Caco-2 (cell line): ENCODE data around the gene ALDOB. TPM values are rescaled to one million over a fixed set of nuclear protein-coding genes. Genes with fewer than 3 reads are reported as not detected.

Experiments
- BruUV-seq: library from RNA; stranded (reverse); fragments of 400-500 nt; replicated peaks from 2 replicates; lab custom pipeline; 2021; lab: Mats Ljungman, UMichigan
- CTCF ChIA-PET: fragments of 300-600 bp; sonication (Branson Sonifier 250); formaldehyde crosslinking; loops from one replicate; lab custom pipeline; 2022; ENCODE audit warnings: antibody characterized with exemption; lab: Charles Lee
- POLR2A ChIA-PET: fragments of 300-600 bp; sonication (Branson Sonifier 250); formaldehyde crosslinking; loops from one replicate; lab custom pipeline; 2022; ENCODE audit warnings: antibody characterized with exemption; lab: Charles Lee
- DNase-seq, 2 experiments: peaks; one replicate each; pipeline versions ENCODE4 v3.0.0 to v3.0.0-alpha.2; 2020 to 2022
- H3K27me3 ChIP-seq: replicated peaks from 2 replicates; pipeline ENCODE4 v1.6.0; 2011; ENCODE audit warnings: low read length; ENCODE audit not compliant: control insufficient read depth, insufficient read depth
- H3K36me3 ChIP-seq: 2 replicates; pipeline ENCODE4 v1.5.1; 2011; ENCODE audit warnings: low read length; ENCODE audit not compliant: control insufficient read depth, insufficient read depth
- H3K4me1 ChIP-seq: fragments of 250-450 bp; sonication (Bioruptor Pico); 2 replicates; pipeline ENCODE4 v1.5.1; 2020; ENCODE audit warnings: mild to moderate bottlenecking
- H3K4me3 ChIP-seq: 2 replicates; pipeline ENCODE4 v1.5.1; 2011; ENCODE audit warnings: low read depth, mild to moderate bottlenecking, control low read depth, low read length
- H3K9me3 ChIP-seq: fragments of 250-450 bp; sonication (Bioruptor Pico); 2 replicates; pipeline ENCODE4 v1.5.1; 2020; ENCODE audit warnings: mild to moderate bottlenecking, moderate library complexity
- H3K27ac Mint-ChIP-seq: one replicate; pipeline ENCODE4 v1.8.0; 2022; ENCODE audit warnings: mixed read lengths; ENCODE audit not compliant: unreplicated experiment
- H3K27me3 Mint-ChIP-seq: one replicate; pipeline ENCODE4 v1.8.0; 2022; ENCODE audit warnings: mixed read lengths; ENCODE audit not compliant: insufficient read depth, unreplicated experiment
- H3K36me3 Mint-ChIP-seq: one replicate; pipeline ENCODE4 v1.8.0; 2022; ENCODE audit warnings: mild to moderate bottlenecking, mixed read lengths; ENCODE audit not compliant: insufficient read depth, unreplicated experiment
- H3K4me1 Mint-ChIP-seq: one replicate; pipeline ENCODE4 v1.8.0; 2022; ENCODE audit warnings: low read depth, mixed read lengths; ENCODE audit not compliant: unreplicated experiment
- H3K4me3 Mint-ChIP-seq: one replicate; pipeline ENCODE4 v1.8.0; 2022; ENCODE audit warnings: mild to moderate bottlenecking, moderate library complexity, mixed read lengths; ENCODE audit not compliant: unreplicated experiment
- H3K9me3 Mint-ChIP-seq: one replicate; pipeline ENCODE4 v1.8.0; 2022; ENCODE audit warnings: mixed read lengths; ENCODE audit not compliant: unreplicated experiment
- intact Hi-C: fragments of 100-400 bp; cut with micrococcal nuclease; formaldehyde crosslinking; loops from one replicate; pipeline ENCODE4 v1.10.0; 2022; ENCODE audit not compliant: unreplicated experiment
- total RNA-seq: library from RNA; stranded (reverse); gene quantifications from 2 replicates; pipeline ENCODE4 v1.2.3, GENCODE V29; 2022
- TF ChIP-seq, protein P1 (sequence below), 2 experiments: fragments of 200-600 bp in 1 of 2; IDR thresholded peaks; 1 replicate in 1 of 2; 2 replicates in 1 of 2; pipeline versions ENCODE4 v1.5.1 to v1.8.0; 2011 to 2022; ENCODE audit warnings: antibody characterized with exemption in 1 of 2, control low read depth in 1 of 2, inconsistent platforms in 1 of 2, low read depth in 1 of 2, low read length in 1 of 2, mild to moderate bottlenecking in 1 of 2, moderate library complexity in 1 of 2; ENCODE audit not compliant: insufficient read depth in 1 of 2, severe bottlenecking in 1 of 2, unreplicated experiment in 1 of 2

ALDOB gene
- total RNA-seq, 1 experiment from 2014 or later: 0.18 TPM

DNA sequence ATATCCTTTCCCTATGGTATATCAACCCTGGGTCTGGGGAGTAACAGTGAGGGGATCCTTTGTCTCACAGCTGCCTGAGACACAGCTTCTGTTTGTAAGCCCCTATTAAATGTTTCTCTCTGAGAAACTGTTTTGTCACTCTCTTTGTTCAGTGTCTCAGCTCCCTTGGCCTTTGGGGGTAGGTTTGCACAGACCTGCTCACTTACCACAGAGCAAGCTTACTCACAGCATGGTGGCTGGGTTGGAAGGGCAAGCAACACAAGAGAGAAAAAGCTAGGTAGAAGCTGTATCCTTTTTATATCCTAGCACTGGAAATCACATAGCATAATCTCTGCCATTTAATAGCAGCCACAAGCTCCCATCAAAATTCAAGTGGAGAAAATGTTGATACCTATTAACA is 55.3 kb downstream of the ALDOB start:
- ChIA-PET POLR2A (no interaction called here), CTCF (no interaction called here)
- Histone ChIP-seq H3K36me3 (no peaks in the 10 kb centered on the region), H3K4me3 (no peak overlapping the region), H3K9me3 (peaks cover 29% of the 10 kb centered on the region), H3K27me3 (no peaks in the 10 kb centered on the region), H3K4me1 (peaks cover 20% of the 10 kb centered on the region)
- TF ChIP-seq, protein P1, sequence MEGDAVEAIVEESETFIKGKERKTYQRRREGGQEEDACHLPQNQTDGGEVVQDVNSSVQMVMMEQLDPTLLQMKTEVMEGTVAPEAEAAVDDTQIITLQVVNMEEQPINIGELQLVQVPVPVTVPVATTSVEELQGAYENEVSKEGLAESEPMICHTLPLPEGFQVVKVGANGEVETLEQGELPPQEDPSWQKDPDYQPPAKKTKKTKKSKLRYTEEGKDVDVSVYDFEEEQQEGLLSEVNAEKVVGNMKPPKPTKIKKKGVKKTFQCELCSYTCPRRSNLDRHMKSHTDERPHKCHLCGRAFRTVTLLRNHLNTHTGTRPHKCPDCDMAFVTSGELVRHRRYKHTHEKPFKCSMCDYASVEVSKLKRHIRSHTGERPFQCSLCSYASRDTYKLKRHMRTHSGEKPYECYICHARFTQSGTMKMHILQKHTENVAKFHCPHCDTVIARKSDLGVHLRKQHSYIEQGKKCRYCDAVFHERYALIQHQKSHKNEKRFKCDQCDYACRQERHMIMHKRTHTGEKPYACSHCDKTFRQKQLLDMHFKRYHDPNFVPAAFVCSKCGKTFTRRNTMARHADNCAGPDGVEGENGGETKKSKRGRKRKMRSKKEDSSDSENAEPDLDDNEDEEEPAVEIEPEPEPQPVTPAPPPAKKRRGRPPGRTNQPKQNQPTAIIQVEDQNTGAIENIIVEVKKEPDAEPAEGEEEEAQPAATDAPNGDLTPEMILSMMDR (IDR thresholded peaks at IDR 0.05; ENCODE audit: insufficient read depth in 1 of 2, low read depth in 1 of 2, low read length in 1 of 2, severe bottlenecking in 1 of 2, unreplicated experiment in 1 of 2): no peak
- no peak overlapping the region for H3K27ac Mint-ChIP-seq
- H3K4me3 Mint-ChIP-seq: no peak overlapping the region
- no peaks in the 10 kb centered on the region for H3K27me3 Mint-ChIP-seq
- H3K36me3 Mint-ChIP-seq: peaks cover 28% of the 10 kb centered on the region
- intact Hi-C loops: no loop called here
- no TSS peak for BruUV-seq
- DNase-seq: no peak
- peaks cover 12% of the 10 kb centered on the region for H3K4me1 Mint-ChIP-seq
- H3K9me3 Mint-ChIP-seq: peaks cover 43% of the 10 kb centered on the region

DNA sequence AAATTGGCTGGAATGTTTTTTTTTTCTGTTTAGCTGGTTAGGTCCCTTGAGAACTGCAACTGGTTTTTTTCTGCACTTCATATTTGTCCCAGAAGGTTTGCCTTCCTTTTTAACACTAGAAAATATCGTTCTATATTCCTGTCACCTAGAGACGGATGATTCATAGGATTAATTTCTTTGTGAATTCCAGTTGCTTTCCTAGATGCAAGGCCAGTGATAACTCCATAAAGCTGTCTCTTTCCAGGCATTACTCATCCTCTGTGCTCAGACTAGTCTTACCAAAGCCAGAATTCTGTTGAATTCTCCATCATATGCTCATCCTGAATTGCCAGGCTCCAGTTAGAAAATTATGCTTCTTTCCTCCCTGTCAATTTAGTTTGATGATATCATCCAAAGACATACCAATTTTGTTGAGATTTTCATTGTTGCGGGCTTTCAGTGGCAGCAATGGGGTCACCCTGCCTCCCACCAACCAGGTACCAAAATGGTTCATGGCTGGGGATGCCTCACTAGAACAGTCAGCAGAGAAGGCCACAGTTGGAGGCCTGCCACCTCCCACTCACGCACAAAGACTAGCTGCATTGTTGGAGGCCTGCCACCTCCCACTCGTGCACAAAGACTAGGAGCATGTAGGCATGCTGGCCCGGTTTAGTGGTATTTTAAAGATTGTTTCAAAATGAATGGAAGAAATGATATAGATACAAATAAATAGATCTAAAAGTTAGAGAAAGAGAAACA is 59.3 kb downstream of the ALDOB start:
- peaks cover 13% of the 10 kb centered on the region; the same call in 1 of the 2 replicates for H3K9me3 ChIP-seq
- no peak for DNase-seq
- POLR2A ChIA-PET: no interaction called here

DNA sequence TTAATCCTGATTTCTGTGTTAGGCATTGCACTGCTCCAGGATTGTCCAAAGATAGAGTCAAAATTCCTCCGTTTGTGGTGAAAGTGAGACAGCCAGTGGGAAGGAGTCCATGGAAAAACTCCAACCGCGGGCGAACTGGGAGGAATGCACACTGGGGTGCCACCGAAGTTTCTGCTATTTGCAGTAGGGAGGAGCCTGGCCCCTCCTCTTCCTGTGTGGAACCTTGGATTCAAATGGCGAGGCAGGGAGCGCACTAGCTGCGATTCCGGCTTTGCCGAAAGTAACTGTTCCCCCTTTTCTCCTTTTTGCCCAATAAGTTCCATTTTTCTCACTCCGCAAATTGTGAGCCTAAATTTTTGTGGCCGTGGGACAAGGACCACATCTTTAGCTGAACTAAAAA is 60.0 kb downstream of the ALDOB start:
- Mint-ChIP-seq H3K4me1 (peaks cover 6% of the 10 kb centered on the region), H3K9me3 (peaks cover 24% of the 10 kb centered on the region), H3K4me3 (no peak overlapping the region), H3K36me3 (peaks cover 13% of the 10 kb centered on the region), H3K27ac (no peak overlapping the region), H3K27me3 (no peaks in the 10 kb centered on the region)
- no peak for DNase-seq
- CTCF ChIA-PET: no interaction called here
- intact Hi-C loops: no loop called here
- TF ChIP-seq, protein P1 (IDR thresholded peaks at IDR 0.05; ENCODE audit: insufficient read depth in 1 of 2, low read depth in 1 of 2, low read length in 1 of 2, severe bottlenecking in 1 of 2, unreplicated experiment in 1 of 2): no peak
- no TSS peak for BruUV-seq
- peaks cover 13% of the 10 kb centered on the region for H3K4me1 ChIP-seq
- H3K27me3 ChIP-seq: no peaks in the 10 kb centered on the region
- POLR2A ChIA-PET: no interaction called here
- no peak overlapping the region for H3K4me3 ChIP-seq
- H3K36me3 ChIP-seq: no peaks in the 10 kb centered on the region
- H3K9me3 ChIP-seq: peaks cover 13% of the 10 kb centered on the region; the same call in 1 of the 2 replicates

More for the DNA sequence above, 59.3 kb downstream of the ALDOB start:
- H3K36me3 ChIP-seq: no peaks in the 10 kb centered on the region
- Mint-ChIP-seq H3K4me3 (no peak overlapping the region), H3K9me3 (peaks cover 28% of the 10 kb centered on the region), H3K27ac (no peak overlapping the region), H3K4me1 (peaks cover 6% of the 10 kb centered on the region), H3K27me3 (no peaks in the 10 kb centered on the region), H3K36me3 (peaks cover 19% of the 10 kb centered on the region)
- H3K4me1 ChIP-seq: peaks cover 15% of the 10 kb centered on the region
- no peak overlapping the region for H3K4me3 ChIP-seq
- no TSS peak for BruUV-seq
- intact Hi-C loops: no loop called here
- TF ChIP-seq, protein P1 (IDR thresholded peaks at IDR 0.05; ENCODE audit: insufficient read depth in 1 of 2, low read depth in 1 of 2, low read length in 1 of 2, severe bottlenecking in 1 of 2, unreplicated experiment in 1 of 2): no peak
- CTCF ChIA-PET: no interaction called here
- no peaks in the 10 kb centered on the region for H3K27me3 ChIP-seq
